ENCODE data around the gene VWA5A.

The VWA5A gene

GRCh38 chr11:124085583-124085982 is 29.7 kb upstream of the VWA5A start:
- Histone ChIP-seq H3K36me3 (ENCODE audit: control insufficient read depth in 1 of 2, insufficient read depth in 2 of 2, low read length in 2 of 2) (no peaks in the 10 kb centered on the region), H3K18ac (ENCODE audit: low read length) (no peak overlapping the region), H3K4me2 (ENCODE audit: low read length) (no peak overlapping the region), H3K4me3 (ENCODE audit: low read depth, low read length) (no peak overlapping the region), H4K8ac (ENCODE audit: low read depth, low read length) (no peak overlapping the region), H3K79me1 (ENCODE audit: low read length) (no peaks in the 10 kb centered on the region), H3K4me1 (ENCODE audit: control insufficient read depth in 1 of 2, insufficient read depth in 2 of 2, low read length in 2 of 2) (peaks cover under 1 to 4% of the 10 kb centered on the region in 2 experiments), H2AFZ (ENCODE audit: insufficient read depth, low read length, poor library complexity) (no peak overlapping the region), H2BK120ac (ENCODE audit: insufficient read depth, low read length, poor library complexity) (no peak overlapping the region), H3K79me2 (ENCODE audit: control insufficient read depth, insufficient read depth, low read length, poor library complexity) (no peaks in the 10 kb centered on the region), H3K23ac (ENCODE audit: low read length) (no peak overlapping the region), H4K12ac (ENCODE audit: low read depth, low read length) (no peak overlapping the region), H2BK5ac (ENCODE audit: low read depth, low read length, poor library complexity) (no peak overlapping the region), H3K27me3 (ENCODE audit: insufficient read depth, low read length) (no peaks in the 10 kb centered on the region), H3K14ac (ENCODE audit: low read length) (no peak overlapping the region), H3K27ac (ENCODE audit: low read depth, low read length) (no peak overlapping the region), H3K9me3 (ENCODE audit: insufficient read depth, low read depth, low read length) (no peaks in the 10 kb centered on the region), H2AK5ac (ENCODE audit: low read length) (no peak overlapping the region), H2BK12ac (ENCODE audit: low read length) (no peak overlapping the region), H3K9ac (ENCODE audit: low read length) (no peak overlapping the region), H4K91ac (ENCODE audit: low read depth, low read length) (no peak overlapping the region), H3K4ac (ENCODE audit: low read depth, low read length) (no peak overlapping the region)
- DNase-seq, result peak; percentile 74 to 86
- no CpG with 5 or more reads among the region's 3 CpGs for WGBS (ENCODE audit: extremely low coverage, insufficient coverage, insufficient read length)

- Histone ChIP-seq H3K27me3 (ENCODE audit: insufficient read depth, low read length) (no peaks in the 10 kb centered on the region), H3K9ac (ENCODE audit: low read length) (no peak overlapping the region), H2AK5ac (ENCODE audit: low read length) (no peak overlapping the region), H3K4me1 (ENCODE audit: control insufficient read depth in 1 of 2, insufficient read depth in 2 of 2, low read length in 2 of 2) (no peaks in the 10 kb centered on the region), H2BK5ac (ENCODE audit: low read depth, low read length, poor library complexity) (no peak overlapping the region), H3K4me3 (ENCODE audit: low read depth, low read length) (no peak overlapping the region), H4K91ac (ENCODE audit: low read depth, low read length) (no peak overlapping the region), H3K23ac (ENCODE audit: low read length) (no peak overlapping the region), H3K27ac (ENCODE audit: low read depth, low read length) (no peak overlapping the region), H2AFZ (ENCODE audit: insufficient read depth, low read length, poor library complexity) (no peak overlapping the region), H3K4me2 (ENCODE audit: low read length) (no peak overlapping the region), H3K79me2 (ENCODE audit: control insufficient read depth, insufficient read depth, low read length, poor library complexity) (no peaks in the 10 kb centered on the region), H3K18ac (ENCODE audit: low read length) (no peak overlapping the region), H4K12ac (ENCODE audit: low read depth, low read length) (no peak overlapping the region), H2BK120ac (ENCODE audit: insufficient read depth, low read length, poor library complexity) (no peak overlapping the region), H3K14ac (ENCODE audit: low read length) (no peak overlapping the region), H3K4ac (ENCODE audit: low read depth, low read length) (no peak overlapping the region), H3K36me3 (ENCODE audit: control insufficient read depth in 1 of 2, insufficient read depth in 2 of 2, low read length in 2 of 2) (no peaks in the 10 kb centered on the region), H2BK12ac (ENCODE audit: low read length) (no peak overlapping the region), H3K79me1 (ENCODE audit: low read length) (no peaks in the 10 kb centered on the region), H3K9me3 (ENCODE audit: insufficient read depth, low read depth, low read length) (no peaks in the 10 kb centered on the region), H4K8ac (ENCODE audit: low read depth, low read length) (no peak overlapping the region)
- peak; percentile 29 to 68 for DNase-seq
- no CpG with 5 or more reads among the region's 10 CpGs for WGBS (ENCODE audit: extremely low coverage, insufficient coverage, insufficient read length)
Measured at GRCh38 chr11:124085997-124086846, 29.0 kb upstream of the VWA5A start.

- Histone ChIP-seq H3K9ac (ENCODE audit: low read length) (no peak overlapping the region), H2AK5ac (ENCODE audit: low read length) (no peak overlapping the region), H3K27ac (ENCODE audit: low read depth, low read length) (no peak overlapping the region), H3K9me3 (ENCODE audit: insufficient read depth, low read depth, low read length) (no peaks in the 10 kb centered on the region), H3K4me1 (ENCODE audit: control insufficient read depth in 1 of 2, insufficient read depth in 2 of 2, low read length in 2 of 2) (no peaks in the 10 kb centered on the region), H3K79me1 (ENCODE audit: low read length) (no peaks in the 10 kb centered on the region), H4K12ac (ENCODE audit: low read depth, low read length) (no peak overlapping the region), H2BK120ac (ENCODE audit: insufficient read depth, low read length, poor library complexity) (no peak overlapping the region), H3K4me2 (ENCODE audit: low read length) (no peak overlapping the region), H2BK5ac (ENCODE audit: low read depth, low read length, poor library complexity) (no peak overlapping the region), H2AFZ (ENCODE audit: insufficient read depth, low read length, poor library complexity) (no peak overlapping the region), H2BK12ac (ENCODE audit: low read length) (no peak overlapping the region), H3K4ac (ENCODE audit: low read depth, low read length) (no peak overlapping the region), H3K18ac (ENCODE audit: low read length) (no peak overlapping the region), H3K79me2 (ENCODE audit: control insufficient read depth, insufficient read depth, low read length, poor library complexity) (no peaks in the 10 kb centered on the region), H4K8ac (ENCODE audit: low read depth, low read length) (no peak overlapping the region), H3K27me3 (ENCODE audit: insufficient read depth, low read length) (no peaks in the 10 kb centered on the region), H3K36me3 (ENCODE audit: control insufficient read depth in 1 of 2, insufficient read depth in 2 of 2, low read length in 2 of 2) (no peaks in the 10 kb centered on the region), H3K14ac (ENCODE audit: low read length) (no peak overlapping the region), H3K23ac (ENCODE audit: low read length) (no peak overlapping the region), H4K91ac (ENCODE audit: low read depth, low read length) (no peak overlapping the region), H3K4me3 (ENCODE audit: low read depth, low read length) (no peak overlapping the region)
- DNase-seq, result no peak
Measured at GRCh38 chr11:124090996-124091395, 24.3 kb upstream of the VWA5A start.

GRCh38 chr11:124093330-124093729 is 21.9 kb upstream of the VWA5A start:
- no CpG with 5 or more reads among the region's 2 CpGs for WGBS (ENCODE audit: extremely low coverage, insufficient coverage, insufficient read length)
- Histone ChIP-seq H4K91ac (ENCODE audit: low read depth, low read length) (no peak overlapping the region), H2AK5ac (ENCODE audit: low read length) (no peak overlapping the region), H3K9me3 (ENCODE audit: insufficient read depth, low read depth, low read length) (peaks cover 2% of the 10 kb centered on the region), H3K79me1 (ENCODE audit: low read length) (no peaks in the 10 kb centered on the region), H3K18ac (ENCODE audit: low read length) (no peak overlapping the region), H3K27ac (ENCODE audit: low read depth, low read length) (no peak overlapping the region), H4K12ac (ENCODE audit: low read depth, low read length) (no peak overlapping the region), H3K4me1 (ENCODE audit: control insufficient read depth in 1 of 2, insufficient read depth in 2 of 2, low read length in 2 of 2) (no peaks in the 10 kb centered on the region), H2AFZ (ENCODE audit: insufficient read depth, low read length, poor library complexity) (no peak overlapping the region), H3K23ac (ENCODE audit: low read length) (no peak overlapping the region), H2BK120ac (ENCODE audit: insufficient read depth, low read length, poor library complexity) (no peak overlapping the region), H3K4me2 (ENCODE audit: low read length) (no peak overlapping the region), H3K36me3 (ENCODE audit: control insufficient read depth in 1 of 2, insufficient read depth in 2 of 2, low read length in 2 of 2) (no peaks in the 10 kb centered on the region), H3K27me3 (ENCODE audit: insufficient read depth, low read length) (no peaks in the 10 kb centered on the region), H2BK12ac (ENCODE audit: low read length) (no peak overlapping the region), H3K4me3 (ENCODE audit: low read depth, low read length) (no peak overlapping the region), H3K79me2 (ENCODE audit: control insufficient read depth, insufficient read depth, low read length, poor library complexity) (no peaks in the 10 kb centered on the region), H3K9ac (ENCODE audit: low read length) (no peak overlapping the region), H3K4ac (ENCODE audit: low read depth, low read length) (no peak overlapping the region), H4K8ac (ENCODE audit: low read depth, low read length) (no peak overlapping the region), H3K14ac (ENCODE audit: low read length) (no peak overlapping the region), H2BK5ac (ENCODE audit: low read depth, low read length, poor library complexity) (no peak overlapping the region)
- DNase-seq, result no peak

Measured in trophoblast cell (in vitro differentiated cells and primary cell).